ENCODE data around the gene CELF1. TPM values are rescaled to one million over a fixed set of nuclear protein-coding genes. Genes with fewer than 3 reads are reported as not detected.
A peak's percentile ranks its signal among the peaks of the same experiment; 100 is the strongest.

The CELF1 gene
- total and polyA plus RNA-seq, 9 of the 15 experiments (the other 6 are each of a cell fraction or from before 2014, with no cell fraction given) = 11.3 to 142 (median 77.4) TPM

DNA sequence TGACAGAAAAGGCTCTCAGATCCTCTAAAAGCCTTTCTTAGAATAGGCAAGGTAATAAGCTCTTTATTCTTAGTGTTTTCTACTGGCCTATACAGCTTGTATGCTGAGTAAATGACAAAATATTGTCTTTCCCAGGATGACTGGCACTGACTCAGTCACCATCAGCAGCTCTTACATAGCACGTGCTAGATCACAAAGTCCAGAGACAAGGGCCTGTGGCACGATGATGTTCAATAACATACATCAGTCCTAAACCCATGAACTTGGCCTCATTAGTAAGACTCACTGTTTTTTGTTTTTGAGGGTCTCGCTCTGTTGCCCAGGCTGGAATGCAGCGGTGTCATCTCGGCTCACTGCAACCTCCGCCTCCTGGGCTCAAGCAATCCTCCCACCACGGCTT, 42.7 kb downstream of the CELF1 start:
- BruUV-seq (replicated peaks) = no TSS peak
- DNase-seq (ENCODE audit: extremely low read depth in 1 of 4, low spot score in 3 of 4) = no peak

More for the DNA sequence above, 42.7 kb downstream of the CELF1 start:
- H4K20me1 ChIP-seq (replicated peaks; ENCODE audit: control insufficient read depth, insufficient read depth, low read length) = peaks cover 14% of the 10 kb centered on the region; the same call in 1 of the 2 replicates
- H3K4me3 ChIP-seq = no peak overlapping the region
- ATAC-seq (no peak), FAIRE-seq (no peak)
- peaks cover 9% of the 10 kb centered on the region for H3K36me3 ChIP-seq (ENCODE audit: control insufficient read depth, insufficient read depth, low read length)
- peaks cover 3% of the 10 kb centered on the region for H3K9me1 ChIP-seq (ENCODE audit: control insufficient read depth, insufficient read depth, low read length)
- H3K27me3 ChIP-seq (ENCODE audit: control insufficient read depth in 2 of 2, insufficient read depth in 2 of 2, low read length in 2 of 2) = no peaks in the 10 kb centered on the region
- intact Hi-C loops (cut with micrococcal nuclease) = loop anchor here (5.0 kb wide), 1 partner anchor 42 kb away; the partner anchor contains the start of gene CELF1
- no peak for TF ChIP-seq MCM3 (IDR thresholded peaks at IDR 0.05)
- TF ChIP-seq, protein P1, sequence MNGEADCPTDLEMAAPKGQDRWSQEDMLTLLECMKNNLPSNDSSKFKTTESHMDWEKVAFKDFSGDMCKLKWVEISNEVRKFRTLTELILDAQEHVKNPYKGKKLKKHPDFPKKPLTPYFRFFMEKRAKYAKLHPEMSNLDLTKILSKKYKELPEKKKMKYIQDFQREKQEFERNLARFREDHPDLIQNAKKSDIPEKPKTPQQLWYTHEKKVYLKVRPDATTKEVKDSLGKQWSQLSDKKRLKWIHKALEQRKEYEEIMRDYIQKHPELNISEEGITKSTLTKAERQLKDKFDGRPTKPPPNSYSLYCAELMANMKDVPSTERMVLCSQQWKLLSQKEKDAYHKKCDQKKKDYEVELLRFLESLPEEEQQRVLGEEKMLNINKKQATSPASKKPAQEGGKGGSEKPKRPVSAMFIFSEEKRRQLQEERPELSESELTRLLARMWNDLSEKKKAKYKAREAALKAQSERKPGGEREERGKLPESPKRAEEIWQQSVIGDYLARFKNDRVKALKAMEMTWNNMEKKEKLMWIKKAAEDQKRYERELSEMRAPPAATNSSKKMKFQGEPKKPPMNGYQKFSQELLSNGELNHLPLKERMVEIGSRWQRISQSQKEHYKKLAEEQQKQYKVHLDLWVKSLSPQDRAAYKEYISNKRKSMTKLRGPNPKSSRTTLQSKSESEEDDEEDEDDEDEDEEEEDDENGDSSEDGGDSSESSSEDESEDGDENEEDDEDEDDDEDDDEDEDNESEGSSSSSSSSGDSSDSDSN (IDR thresholded peaks at IDR 0.05; ENCODE audit: borderline replicate concordance in 1 of 2, low read depth in 2 of 2, low read length in 2 of 2) = no peak
- TF ChIP-seq ZFP1 (CRISPR knock-in tag; IDR thresholded peaks at IDR 0.05) = no peak
- TF ChIP-seq DDX20 (tag; IDR thresholded peaks at IDR 0.05; ENCODE audit: low read depth) = no peak
- TF ChIP-seq, protein P2, sequence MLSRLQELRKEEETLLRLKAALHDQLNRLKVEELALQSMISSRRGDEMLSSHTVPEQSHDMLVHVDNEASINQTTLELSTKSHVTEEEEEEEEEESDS (CRISPR knock-in tag; IDR thresholded peaks at IDR 0.05) = no peak
- TF ChIP-seq, protein P3, sequence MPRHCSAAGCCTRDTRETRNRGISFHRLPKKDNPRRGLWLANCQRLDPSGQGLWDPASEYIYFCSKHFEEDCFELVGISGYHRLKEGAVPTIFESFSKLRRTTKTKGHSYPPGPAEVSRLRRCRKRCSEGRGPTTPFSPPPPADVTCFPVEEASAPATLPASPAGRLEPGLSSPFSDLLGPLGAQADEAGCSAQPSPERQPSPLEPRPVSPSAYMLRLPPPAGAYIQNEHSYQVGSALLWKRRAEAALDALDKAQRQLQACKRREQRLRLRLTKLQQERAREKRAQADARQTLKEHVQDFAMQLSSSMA (CRISPR knock-in tag; IDR thresholded peaks at IDR 0.05) = no peak
- no peak for TF ChIP-seq ZC3H8 (IDR thresholded peaks at IDR 0.05)
- TF ChIP-seq KAT2B (IDR thresholded peaks at IDR 0.05; ENCODE audit: low read depth, low read length) = no peak
- TF ChIP-seq TRIM24 (IDR thresholded peaks at IDR 0.05) = no peak
- TF ChIP-seq MAFF (IDR thresholded peaks at IDR 0.05; ENCODE audit: low read length) = no peak
- no peak for TF ChIP-seq POLR2AphosphoS2 (IDR thresholded peaks at IDR 0.05; ENCODE audit: low read length)
- TF ChIP-seq NEUROD1 (IDR thresholded peaks at IDR 0.05; ENCODE audit: borderline replicate concordance, low read depth, low read length, partially characterized antibody) = no peak
- H3K4me1 ChIP-seq (replicated peaks in 1 of 2; ENCODE audit: control insufficient read depth in 2 of 2, insufficient read depth in 2 of 2, low read length in 2 of 2) = peaks cover 40 to 70% of the 10 kb centered on the region in 2 experiments
- H3K4me2 ChIP-seq (ENCODE audit: insufficient read depth, low read length) = no peak overlapping the region
- H3K9me3 ChIP-seq (replicated peaks; ENCODE audit: control insufficient read depth, insufficient read depth, low read depth, low read length) = no peaks in the 10 kb centered on the region
- no peak overlapping the region for H3K9ac ChIP-seq (ENCODE audit: insufficient read depth in 1 of 2, low read depth in 2 of 2, low read length in 2 of 2)
- peaks cover 98% of the 10 kb centered on the region for H3K79me2 ChIP-seq (ENCODE audit: control insufficient read depth, insufficient read depth, low read length)
- H3K27ac ChIP-seq (ENCODE audit: extremely low read depth, low read depth, low read length) = peak overlapping the region; percentile 25; the same call in 2 of the 3 replicates
- ChIA-PET CTCF (ENCODE audit: low intra/inter-chr PET ratio) (no interaction called here), POLR2A (interaction anchor here (0.6 to 1.8 kb wide), 8 partner anchors 8 to 133 kb away, joined by 3 to 8 read pairs (median 5); no protein-coding TSS in a partner anchor)
- 87% methylated on average over 7 of the region's 7 CpGs for WGBS (ENCODE audit: insufficient coverage, low coverage, missing lambda C conversion rate)
- no peak overlapping the region for H2AFZ ChIP-seq (ENCODE audit: low read depth, low read length)
- in situ Hi-C loops (cut with MboI) = no loop called here
